CD14-positive monocyte (primary cell): ENCODE measurements around the gene PRR5. TPM values are rescaled to one million over a fixed set of nuclear protein-coding genes. Genes with fewer than 3 reads are reported as not detected.

ENCODE experiments used
- DNase-seq, 3 donors: peaks; one replicate each; pipeline ENCODE4 v3.0.0-alpha.2; 2011 to 2022
- H2AFZ ChIP-seq: 2 replicates; pipeline ENCODE4 v1.6.0; 2012; ENCODE audit warnings: mild to moderate bottlenecking, low read depth, low read length, inconsistent platforms; ENCODE audit not compliant: insufficient read depth, poor library complexity, severe bottlenecking
- H3K27ac ChIP-seq, 2 donors: 1 replicate in 1 of 2; 2 replicates in 1 of 2; pipeline ENCODE4 v1.5.1; 2012 to 2013; ENCODE audit warnings: low read length in 2 of 2, control low read depth in 1 of 2, inconsistent platforms in 1 of 2, low read depth in 1 of 2, mild to moderate bottlenecking in 1 of 2
- H3K27me3 ChIP-seq, 2 donors: one replicate each; pipeline versions ENCODE4 v1.6.0 to v1.6.1; 2011 to 2013; ENCODE audit warnings: low read length in 2 of 2; ENCODE audit not compliant: control insufficient read depth in 2 of 2, insufficient read depth in 2 of 2
- H3K36me3 ChIP-seq, 2 donors: replicated peaks in 1 of 2; 1 replicate in 1 of 2; 2 replicates in 1 of 2; pipeline versions ENCODE4 v1.5.1 to v1.6.1; 2012 to 2013; ENCODE audit warnings: low read length in 2 of 2, control low read depth in 1 of 2, inconsistent platforms in 1 of 2, mild to moderate bottlenecking in 1 of 2; ENCODE audit not compliant: insufficient read depth in 2 of 2, control insufficient read depth in 1 of 2
- H3K4me1 ChIP-seq, 2 donors: 1 replicate in 1 of 2; 2 replicates in 1 of 2; pipeline versions ENCODE4 v1.5.1 to v1.6.1; 2012 to 2013; ENCODE audit warnings: low read length in 2 of 2, control low read depth in 1 of 2, inconsistent platforms in 1 of 2, mild to moderate bottlenecking in 1 of 2, moderate library complexity in 1 of 2; ENCODE audit not compliant: insufficient read depth in 2 of 2, control insufficient read depth in 1 of 2
- H3K4me2 ChIP-seq: replicated peaks from 2 replicates; pipeline ENCODE3; 2012; ENCODE audit warnings: low read length, moderate library complexity, mild to moderate bottlenecking; ENCODE audit not compliant: poor library complexity, severe bottlenecking; ENCODE audit errors: extremely low read depth
- H3K4me3 ChIP-seq, 3 experiments: fragments of 200-600 bp in 1 of 3; sonication (generic) in 1 of 3; replicated peaks in 1 of 3; 1 replicate in 2 of 3; 2 replicates in 1 of 3; pipeline ENCODE4 v1.5.1; 2011 to 2013; ENCODE audit warnings: low read length in 3 of 3, mild to moderate bottlenecking in 3 of 3, control low read depth in 2 of 3, low read depth in 2 of 3, inconsistent platforms in 1 of 3, moderate library complexity in 1 of 3
- H3K79me2 ChIP-seq: 2 replicates; pipeline ENCODE4 v1.6.0; 2012; ENCODE audit warnings: mild to moderate bottlenecking, control low read depth, inconsistent platforms, low read length, moderate library complexity; ENCODE audit not compliant: insufficient read depth
- H3K9ac ChIP-seq: 2 replicates; pipeline ENCODE4 v1.6.0; 2017; ENCODE audit warnings: low read length, mild to moderate bottlenecking; ENCODE audit not compliant: insufficient read depth, poor library complexity, severe bottlenecking
- H3K9me3 ChIP-seq, 2 donors: replicated peaks in 1 of 2; 1 replicate in 1 of 2; 2 replicates in 1 of 2; pipeline versions ENCODE4 v1.5.1 to v1.6.1; 2012 to 2013; ENCODE audit warnings: low read length in 2 of 2, control low read depth in 1 of 2; ENCODE audit not compliant: control insufficient read depth in 1 of 2, insufficient read depth in 1 of 2
- H4K20me1 ChIP-seq: 2 replicates; pipeline ENCODE4 v1.6.0; 2012; ENCODE audit warnings: mild to moderate bottlenecking, low read length, control low read depth, moderate library complexity; ENCODE audit not compliant: insufficient read depth
- H3K27ac Mint-ChIP-seq, 7 donors: one replicate each; pipeline ENCODE4 v1.8.0; 2020; ENCODE audit warnings: mild to moderate bottlenecking in 7 of 7, mixed read lengths in 7 of 7, moderate library complexity in 6 of 7, inconsistent platforms in 2 of 7
- H3K27me3 Mint-ChIP-seq, 3 donors: one replicate each; pipeline ENCODE4 v1.8.0; 2021 to 2022; ENCODE audit warnings: low read depth in 3 of 3, mild to moderate bottlenecking in 3 of 3, mixed read lengths in 3 of 3, moderate library complexity in 3 of 3, inconsistent platforms in 1 of 3
- H3K36me3 Mint-ChIP-seq, 2 donors: one replicate each; pipeline ENCODE4 v1.8.0; 2020; ENCODE audit warnings: mixed read lengths in 2 of 2, inconsistent platforms in 1 of 2, mild to moderate bottlenecking in 1 of 2
- H3K4me1 Mint-ChIP-seq: one replicate; pipeline ENCODE4 v1.8.0; 2020; ENCODE audit warnings: mild to moderate bottlenecking, mixed read lengths
- H3K4me3 Mint-ChIP-seq, 2 donors: one replicate each; pipeline ENCODE4 v1.8.0; 2020; ENCODE audit warnings: mild to moderate bottlenecking in 2 of 2, mixed read lengths in 2 of 2, moderate library complexity in 1 of 2
- H3K9me3 Mint-ChIP-seq, 7 donors: one replicate each; pipeline ENCODE4 v1.8.0; 2020 to 2022; ENCODE audit warnings: mixed read lengths in 7 of 7, mild to moderate bottlenecking in 6 of 7, moderate library complexity in 6 of 7, inconsistent platforms in 2 of 7
- CTCF ChIP-seq: fragments of 200-600 bp; IDR thresholded peaks from one replicate; pipeline ENCODE4 v1.8.0; 2022; ENCODE audit warnings: antibody characterized with exemption, mild to moderate bottlenecking
- WGBS: methylation state at CpG from one replicate; pipeline ENCODE4 v1.1.5; 2013; ENCODE audit warnings: missing lambda C conversion rate; ENCODE audit not compliant: insufficient coverage; 5-methylcytosine and 5-hydroxymethylcytosine counted together
- intact Hi-C, 2 donors: fragments of 100-400 bp; cut with micrococcal nuclease; formaldehyde crosslinking; loops; one replicate each; pipeline versions ENCODE4 v1.15.0 to v1.15.1; 2023
- polyA plus RNA-seq, 3 donors: library from polyadenylated mRNA; depleted of rRNA in 1 of 3; unstranded in 2 of 3; stranded (reverse) in 1 of 3; fragments of 300-500 nt in 2 of 3; fragments of >200 nt in 1 of 3; fragmentation: Illumina TruSeq in 2 of 3; gene quantifications; 1 replicate in 2 of 3; 2 replicates in 1 of 3; pipeline ENCODE4 v1.2.3, GENCODE V29; 2012 to 2021

PRR5 gene
- polyA plus RNA-seq, 3 donors: 0.66 to 1.5 (median 1.2) TPM

- intact Hi-C loops: no loop called here
- Mint-ChIP-seq H3K4me3 (peak overlapping the region in 1 of 2 donors; percentile 7), H3K27me3 (peaks cover 6 to 15% (median 7%) of the 10 kb centered on the region in 3 donors), H3K4me1 (peaks cover 36% of the 10 kb centered on the region), H3K27ac (peak overlapping the region in 1 of 7 donors; percentile 3), H3K9me3 (peaks cover 0 to 11% (median 4%) of the 10 kb centered on the region in 7 donors), H3K36me3 (no peaks in the 10 kb centered on the region)
- H3K27ac ChIP-seq: no peak overlapping the region
- no peaks in the 10 kb centered on the region for H3K36me3 ChIP-seq
- H3K4me2 ChIP-seq: no peak overlapping the region
- WGBS: 97% methylated on average over 22 of the region's 23 CpGs
- H3K4me1 ChIP-seq: peaks cover 35 to 38% of the 10 kb centered on the region in 2 donors
- DNase-seq: no peak
- H3K27me3 ChIP-seq: no peaks in the 10 kb centered on the region
- H3K9me3 ChIP-seq: peaks cover 6 to 11% of the 10 kb centered on the region in 2 donors
- TF ChIP-seq CTCF: no peak
- no peak overlapping the region for H2AFZ ChIP-seq
- H3K79me2 ChIP-seq: no peaks in the 10 kb centered on the region
- no peak overlapping the region for H3K9ac ChIP-seq
- H4K20me1 ChIP-seq: no peaks in the 10 kb centered on the region
- no peak overlapping the region for H3K4me3 ChIP-seq
Measured at GRCh38 chr22:44660051-44660830, 41.8 kb upstream of the PRR5 start.

GRCh38 chr22:44661070-44661469 is 40.9 kb upstream of the PRR5 start:
- Mint-ChIP-seq H3K36me3 (no peaks in the 10 kb centered on the region), H3K4me1 (peaks cover 44% of the 10 kb centered on the region), H3K4me3 (no peak overlapping the region), H3K9me3 (peaks cover 0 to 11% (median 4%) of the 10 kb centered on the region in 7 donors), H3K27ac (no peak overlapping the region), H3K27me3 (peaks cover 7 to 16% (median 8%) of the 10 kb centered on the region in 3 donors)
- Histone ChIP-seq H3K27me3 (no peaks in the 10 kb centered on the region), H3K36me3 (no peaks in the 10 kb centered on the region), H4K20me1 (no peaks in the 10 kb centered on the region), H2AFZ (no peak overlapping the region), H3K4me2 (no peak overlapping the region), H3K79me2 (no peaks in the 10 kb centered on the region), H3K4me3 (no peak overlapping the region), H3K27ac (no peak overlapping the region), H3K9me3 (peaks cover 6 to 11% of the 10 kb centered on the region in 2 donors), H3K9ac (no peak overlapping the region), H3K4me1 (peaks cover 43 to 47% of the 10 kb centered on the region in 2 donors)
- DNase-seq: no peak
- no peak for TF ChIP-seq CTCF
- WGBS: 88% methylated on average over 4 of the region's 14 CpGs
- intact Hi-C loops: no loop called here
